Muscle of arm (tissue), 12 donors: ENCODE data around the gene TLK1. TPM values are rescaled to one million over a fixed set of nuclear protein-coding genes. Genes with fewer than 3 reads are reported as not detected.
"Not testable (repeated sequence)": the region's sequence is repeated elsewhere in the genome, so short reads cannot be mapped to it uniquely, and the experiment has no call there.

Source experiments
- DNase-seq: peaks from one replicate; pipeline ENCODE4 v3.0.0-alpha.2; 2013
- polyA plus RNA-seq, 12 donors: library from polyadenylated mRNA; unstranded; fragments of 120-200 nt; gene quantifications; one replicate each; pipeline ENCODE4 v1.2.1, GENCODE V29; 2013; ENCODE audit not compliant: insufficient read length in 12 of 12

TLK1 gene
- polyA plus RNA-seq, 12 donors, result 20.0 to 721 (median 28.2) TPM

GRCh38 chr2:171146071-171146470 is 14.6 kb downstream of the TLK1 start:
- DNase-seq, result no peak

- no peak for DNase-seq
These were observed 17.0 kb downstream of the TLK1 start for GRCh38 chr2:171143670-171144062.

GRCh38 chr2:171142398-171142797 is 18.3 kb downstream of the TLK1 start:
- no peak for DNase-seq

- no peak for DNase-seq
These were observed 19.4 kb downstream of the TLK1 start for GRCh38 chr2:171141320-171141719.

DNA sequence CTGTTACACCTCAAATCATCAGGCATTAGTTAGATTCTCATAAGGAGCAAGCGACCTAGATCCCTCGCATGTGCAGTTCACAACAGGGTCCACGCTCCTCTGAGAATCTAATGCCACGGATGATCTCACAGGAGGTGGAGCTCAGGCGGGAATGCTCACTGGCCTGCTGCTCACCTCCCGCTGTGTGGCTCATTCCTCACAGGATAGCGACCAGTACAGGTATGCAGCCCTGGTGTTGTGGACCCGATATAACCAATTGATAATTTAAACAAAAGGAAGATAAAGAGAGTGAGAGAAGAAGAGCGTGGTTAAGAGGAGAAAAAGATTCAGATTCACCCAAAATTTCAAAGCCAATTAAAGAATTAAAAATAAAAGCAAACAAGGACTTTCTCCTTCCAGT is 20.8 kb downstream of the TLK1 start:
- DNase-seq, result no peak

- DNase-seq, result no peak
These were observed 24.7 kb downstream of the TLK1 start for GRCh38 chr2:171136024-171136423.

- DNase-seq, result no peak
These were observed 26.0 kb downstream of the TLK1 start for GRCh38 chr2:171134624-171135230.

DNA sequence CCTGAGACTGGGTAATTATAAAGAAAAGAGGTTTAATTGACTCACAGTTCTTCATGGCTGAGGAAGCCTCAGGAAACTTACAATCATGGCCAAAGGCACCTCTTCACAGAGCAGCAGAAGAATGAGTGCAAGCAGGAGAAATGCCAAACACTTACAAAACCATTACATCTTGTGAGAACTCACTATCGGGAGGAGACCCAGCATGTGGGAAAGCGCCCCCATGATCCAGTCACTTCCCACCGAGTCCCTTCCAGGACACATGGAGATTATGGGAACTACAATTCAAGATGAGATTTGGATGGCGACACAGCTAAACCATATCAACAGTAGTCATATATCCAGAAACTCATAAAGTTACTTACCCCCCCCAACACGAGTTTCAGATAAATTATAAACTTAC is 28.6 kb downstream of the TLK1 start:
- DNase-seq, result no peak

DNA sequence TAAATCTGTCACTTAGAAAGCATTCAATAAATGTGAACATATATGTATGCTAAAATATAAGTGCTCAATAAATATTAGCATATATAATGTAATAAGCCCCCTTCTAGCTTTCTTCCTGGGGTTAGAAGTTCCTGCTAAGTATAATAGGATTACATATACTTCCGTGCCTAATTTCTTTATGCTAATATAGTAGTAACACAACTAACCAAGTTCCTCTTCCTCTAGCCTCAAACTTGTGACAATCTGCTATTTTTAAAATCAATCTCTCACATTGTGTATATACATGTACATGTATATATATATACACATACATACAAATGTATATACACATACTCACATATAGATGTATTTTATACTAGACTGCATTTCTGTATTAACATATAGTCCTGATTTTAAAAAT is 32.2 kb downstream of the TLK1 start:
- DNase-seq, result no peak

GRCh38 chr2:171124541-171124940 is 36.2 kb downstream of the TLK1 start:
- no peak for DNase-seq

DNA sequence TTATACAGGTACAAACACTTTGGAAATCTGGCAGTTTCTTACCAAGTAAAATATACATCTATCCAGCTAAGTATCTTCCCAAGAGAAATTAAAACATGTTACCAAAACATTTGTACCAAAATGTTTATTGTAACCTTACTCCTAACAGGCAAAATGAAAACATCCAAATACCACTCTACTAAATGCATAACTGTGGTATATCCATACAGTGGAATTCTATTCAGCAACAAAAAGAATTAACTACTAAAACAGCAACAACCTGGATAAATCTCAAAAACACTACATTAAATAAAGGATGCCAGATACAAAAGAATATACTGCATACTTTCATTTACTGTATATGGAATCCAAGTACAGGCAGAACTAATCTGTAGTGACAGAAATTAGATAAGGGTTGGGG is 51.1 kb downstream of the TLK1 start:
- DNase-seq, result no peak

- no peak for DNase-seq
These were observed 51.7 kb downstream of the TLK1 start for GRCh38 chr2:171109020-171109419.

DNA sequence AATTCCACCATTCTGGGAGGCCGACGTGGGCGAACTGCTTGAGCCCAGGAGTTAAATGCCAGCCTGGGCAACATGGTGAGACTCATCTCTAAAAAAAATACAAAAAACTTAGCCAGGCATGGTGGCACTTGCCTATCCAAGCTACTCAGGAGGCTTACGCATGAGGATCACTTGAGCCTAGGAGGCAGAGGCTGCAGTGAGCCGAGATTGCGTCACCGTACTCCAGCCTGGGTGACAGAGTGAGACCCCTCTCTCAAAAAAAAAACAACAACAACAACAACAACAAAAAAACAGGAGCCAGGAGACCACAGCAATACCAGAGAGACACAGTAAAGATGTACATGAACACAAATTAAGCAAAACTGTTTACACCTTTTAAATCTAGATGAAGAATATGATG is 52.9 kb downstream of the TLK1 start:
- DNase-seq, result no peak

DNA sequence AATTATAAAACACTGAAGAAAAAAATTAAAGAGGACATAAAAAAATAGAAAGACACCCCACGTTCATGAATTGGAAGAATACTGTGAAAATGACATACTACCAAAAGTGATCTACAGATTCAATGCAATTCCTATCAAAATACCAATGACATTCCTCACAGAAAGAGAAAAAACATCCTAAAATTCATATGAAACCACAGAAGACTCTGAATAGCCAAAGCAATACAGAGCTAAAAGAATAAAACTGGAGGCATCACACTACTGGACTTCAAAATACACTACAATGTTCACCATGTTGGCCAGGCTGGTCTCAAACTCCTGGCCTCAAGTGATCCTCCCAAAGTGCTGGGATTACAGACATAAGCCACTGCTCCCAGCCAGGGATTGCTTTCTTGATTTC is 56.3 kb downstream of the TLK1 start:
- DNase-seq, result no peak

DNA sequence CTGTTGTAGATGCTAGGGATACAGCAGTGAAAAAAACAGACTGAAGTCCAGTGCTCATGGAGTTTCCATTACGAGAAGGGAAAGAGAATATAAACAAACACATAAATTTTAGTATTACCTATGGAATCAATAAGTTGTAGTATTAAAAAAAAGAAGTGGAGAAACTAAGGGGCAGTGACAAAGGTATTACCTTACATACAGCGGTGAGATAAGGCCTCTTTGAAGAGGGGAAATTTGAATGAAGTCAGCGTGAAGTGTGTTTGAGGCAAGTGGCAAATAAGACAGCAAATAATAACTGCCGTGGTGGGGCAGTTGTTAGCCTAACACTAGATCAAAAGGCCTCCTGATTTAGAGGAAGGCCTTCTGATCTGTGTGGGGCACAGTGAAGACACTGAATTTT is 57.9 kb downstream of the TLK1 start:
- DNase-seq, result no peak

DNA sequence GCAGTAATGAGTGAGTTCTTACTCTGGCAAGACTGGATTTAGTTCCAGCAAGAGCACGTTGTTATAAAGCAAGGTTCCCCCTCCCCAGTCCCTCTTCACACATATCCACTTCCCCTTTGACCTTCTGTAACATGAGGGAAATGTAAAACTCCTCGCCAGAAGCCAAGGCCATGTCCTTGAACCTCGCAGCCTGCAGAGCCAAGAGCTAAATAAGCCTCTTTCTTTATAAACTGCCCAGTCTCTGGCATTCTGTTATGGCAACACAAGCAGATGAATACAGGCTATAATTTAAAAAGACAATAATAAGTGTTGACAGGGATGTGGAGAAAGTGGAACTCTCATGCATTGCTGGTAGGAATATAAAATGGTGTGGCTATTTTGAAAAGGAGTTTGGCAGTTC is 60.3 kb downstream of the TLK1 start:
- no peak for DNase-seq

- no peak for DNase-seq
These were observed 62.1 kb downstream of the TLK1 start for GRCh38 chr2:171098607-171099006.

DNA sequence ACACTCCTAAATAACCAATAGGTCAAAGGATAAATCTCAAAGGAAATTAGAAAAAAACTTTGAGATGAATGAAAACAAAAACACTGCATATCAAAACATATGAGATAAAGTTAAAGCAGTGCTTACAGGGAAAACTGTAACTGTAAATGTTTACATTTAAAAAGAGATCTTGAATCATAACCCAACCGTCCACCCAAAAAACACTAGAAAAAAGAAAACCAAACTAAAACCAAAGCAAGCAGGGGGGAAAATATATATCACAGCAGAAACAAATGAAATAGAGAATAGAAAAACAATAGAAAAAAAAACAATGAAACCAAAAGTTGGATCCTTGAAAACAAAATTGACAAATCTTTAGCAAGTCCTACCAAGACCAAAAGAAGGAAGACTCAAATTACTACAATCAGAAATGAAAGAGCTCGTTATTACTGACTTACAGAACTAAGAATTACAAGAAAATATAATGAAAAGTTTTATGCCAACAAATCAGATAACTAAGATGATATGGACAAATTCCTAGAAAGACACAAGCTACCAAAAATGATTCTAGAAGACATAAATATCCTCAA is 65.6 kb downstream of the TLK1 start:
- no peak for DNase-seq

DNA sequence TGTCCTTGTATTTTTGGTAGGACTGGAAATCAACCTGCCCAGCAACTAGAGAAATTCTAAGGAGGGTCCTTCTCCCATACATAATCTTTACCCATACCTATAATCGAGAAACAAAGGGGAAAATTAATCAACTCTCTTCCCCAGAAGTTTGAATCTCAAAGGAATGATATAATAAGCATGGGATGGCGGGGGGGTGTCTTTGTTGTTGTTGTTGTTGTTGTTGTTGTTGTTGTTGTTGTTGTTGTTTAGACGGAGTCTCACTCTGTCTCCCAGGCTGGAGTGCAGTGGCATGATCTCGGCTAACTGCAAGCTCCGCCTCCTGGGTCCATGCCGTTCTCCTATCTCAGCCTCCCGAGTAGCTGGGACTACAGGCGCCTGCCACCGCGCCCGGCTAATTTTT is 69.2 kb downstream of the TLK1 start:
- not testable (repeated sequence) for DNase-seq

DNA sequence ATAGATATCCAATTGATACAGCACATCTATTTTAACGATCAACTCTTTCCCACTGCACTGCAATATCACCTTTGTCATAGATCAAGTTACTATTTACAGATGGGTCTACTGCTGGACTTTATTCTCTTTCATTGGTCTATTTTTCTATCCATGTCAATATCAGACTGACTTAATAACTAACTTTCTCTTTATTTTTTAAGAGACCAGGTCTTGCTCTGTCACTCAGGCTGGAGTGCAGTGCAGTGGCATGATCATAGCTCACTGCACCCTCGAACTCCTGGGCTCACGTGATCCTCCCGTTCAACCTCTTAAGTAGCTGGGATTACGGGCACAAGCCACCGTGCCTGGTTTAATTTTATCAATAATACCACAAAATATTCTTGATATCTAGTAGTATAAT is 71.2 kb downstream of the TLK1 start:
- DNase-seq, result no peak

GRCh38 chr2:171088057-171088834 is 72.4 kb downstream of the TLK1 start:
- DNase-seq, result no peak

DNA sequence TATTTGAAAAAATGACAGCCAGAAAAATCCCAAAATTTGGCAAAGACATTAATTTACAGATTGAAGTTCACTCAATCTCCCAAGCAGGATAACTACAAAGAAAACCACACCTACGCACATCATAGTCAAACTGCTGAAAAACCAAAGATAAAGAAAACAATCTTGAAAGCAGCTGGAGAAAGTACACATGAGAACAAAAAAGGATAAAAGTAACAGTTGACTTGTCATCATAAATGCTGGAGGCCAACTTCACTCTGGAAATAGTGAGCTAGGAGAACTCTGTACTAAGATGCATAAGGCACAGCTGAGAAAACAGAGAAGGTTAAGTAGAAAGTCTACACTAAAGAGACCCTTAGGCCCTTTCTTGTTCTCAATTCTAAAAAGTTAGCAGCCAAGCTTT is 73.1 kb downstream of the TLK1 start:
- no peak for DNase-seq
